ENCODE data around the gene HPDL.

The HPDL gene

DNA sequence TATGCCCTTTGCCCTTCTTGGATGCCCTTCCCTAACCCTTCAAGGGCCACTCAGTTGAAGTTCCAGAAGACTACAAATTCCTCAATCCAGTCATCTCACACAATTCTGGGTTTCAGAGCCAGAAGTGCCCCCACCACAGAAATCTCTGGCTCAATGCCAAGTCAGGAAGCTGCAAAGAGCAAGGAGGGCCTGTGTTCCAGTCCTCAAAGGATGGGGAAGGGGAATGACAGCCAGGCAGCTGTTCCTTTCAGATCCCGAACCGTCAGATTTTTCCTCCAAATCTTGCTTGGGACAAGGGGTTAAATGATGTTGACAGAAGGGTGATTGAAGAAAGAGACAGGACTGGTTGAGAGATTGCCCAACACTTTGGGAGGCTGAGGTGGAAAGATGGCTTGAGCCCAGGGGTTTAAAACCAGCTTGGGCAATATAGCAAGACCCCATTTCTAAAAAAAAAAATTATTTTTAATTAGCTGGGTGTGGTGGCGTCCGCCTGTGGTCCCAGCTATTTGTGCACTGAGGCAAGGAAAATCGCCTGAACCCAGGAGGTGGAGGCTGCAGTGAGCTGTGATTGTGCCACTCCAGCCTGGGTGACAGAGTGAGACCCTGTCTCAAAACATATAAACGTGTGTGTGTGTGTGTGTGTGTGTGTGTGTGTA lies 716 bp upstream of the HPDL start:
- no peak for DNase-seq

DNA sequence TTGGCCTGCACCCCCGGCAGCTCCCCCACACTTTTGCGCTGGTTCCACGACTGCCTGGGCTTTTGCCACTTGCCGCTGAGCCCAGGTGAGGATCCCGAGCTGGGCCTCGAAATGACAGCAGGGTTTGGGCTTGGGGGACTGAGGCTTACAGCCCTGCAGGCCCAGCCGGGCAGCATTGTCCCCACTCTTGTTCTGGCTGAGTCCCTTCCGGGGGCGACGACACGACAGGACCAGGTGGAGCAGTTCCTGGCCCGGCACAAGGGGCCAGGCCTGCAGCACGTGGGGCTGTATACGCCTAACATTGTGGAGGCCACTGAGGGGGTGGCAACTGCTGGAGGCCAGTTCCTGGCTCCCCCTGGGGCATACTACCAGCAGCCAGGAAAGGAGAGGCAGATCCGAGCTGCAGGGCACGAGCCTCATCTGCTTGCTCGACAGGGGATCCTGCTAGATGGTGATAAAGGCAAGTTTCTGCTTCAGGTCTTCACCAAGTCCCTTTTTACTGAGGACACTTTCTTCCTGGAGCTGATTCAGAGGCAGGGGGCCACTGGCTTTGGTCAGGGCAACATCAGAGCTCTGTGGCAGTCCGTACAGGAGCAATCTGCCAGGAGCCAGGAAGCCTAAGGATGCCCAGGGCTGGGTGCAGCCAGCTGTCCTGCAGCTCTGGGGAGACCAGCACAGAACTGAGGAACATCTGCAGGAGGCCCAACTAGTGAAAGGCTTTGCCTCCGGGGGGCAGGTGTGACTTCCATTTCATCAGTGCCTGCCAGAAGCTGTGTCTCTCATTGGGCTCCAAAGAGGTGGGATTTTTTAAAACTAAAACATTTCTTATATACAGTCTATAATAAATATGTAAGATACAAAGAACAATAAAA lies 1.2 kb downstream of the HPDL start:
- DNase-seq: no peak

DNA sequence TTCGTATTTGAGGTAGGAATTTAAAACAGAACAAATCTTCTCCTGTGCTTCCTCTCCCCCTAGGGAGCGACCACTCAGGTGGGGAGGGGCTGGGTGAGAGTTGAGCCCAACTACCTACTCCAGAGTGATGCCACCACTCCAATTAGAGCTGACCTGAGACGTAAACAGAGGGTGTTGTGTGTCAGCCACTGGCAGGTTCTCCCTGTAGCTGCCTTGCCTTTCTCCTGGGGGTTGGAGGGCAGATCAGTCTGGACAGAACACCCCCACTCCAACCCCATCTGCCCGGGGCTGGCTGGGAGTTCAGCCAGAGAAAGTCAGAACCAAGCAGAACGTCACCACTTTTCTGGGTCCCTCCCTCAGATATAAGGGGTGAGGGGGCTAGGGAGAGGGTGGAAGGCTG lies 2.0 kb downstream of the HPDL start:
- no peak for DNase-seq

DNA sequence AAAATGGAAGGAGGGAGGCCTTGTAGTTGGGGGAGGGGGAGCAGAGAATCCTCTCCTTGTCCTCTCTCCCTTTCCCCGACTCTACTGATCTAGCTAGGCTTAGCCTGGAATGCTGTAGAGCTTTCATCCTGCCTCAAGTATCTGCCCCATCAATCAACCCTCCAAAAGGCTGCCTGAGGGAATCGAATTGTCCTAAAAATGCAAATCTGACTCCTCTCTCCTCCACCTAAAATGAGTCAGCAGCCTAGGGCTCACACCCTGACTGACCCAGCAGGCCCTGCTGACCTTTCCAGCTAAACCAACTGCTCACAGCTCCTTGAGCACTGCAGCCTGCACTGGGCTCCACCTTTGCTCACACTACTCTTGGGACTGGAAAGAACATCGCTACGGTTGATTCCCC lies 2.8 kb downstream of the HPDL start:
- no peak for DNase-seq

DNA sequence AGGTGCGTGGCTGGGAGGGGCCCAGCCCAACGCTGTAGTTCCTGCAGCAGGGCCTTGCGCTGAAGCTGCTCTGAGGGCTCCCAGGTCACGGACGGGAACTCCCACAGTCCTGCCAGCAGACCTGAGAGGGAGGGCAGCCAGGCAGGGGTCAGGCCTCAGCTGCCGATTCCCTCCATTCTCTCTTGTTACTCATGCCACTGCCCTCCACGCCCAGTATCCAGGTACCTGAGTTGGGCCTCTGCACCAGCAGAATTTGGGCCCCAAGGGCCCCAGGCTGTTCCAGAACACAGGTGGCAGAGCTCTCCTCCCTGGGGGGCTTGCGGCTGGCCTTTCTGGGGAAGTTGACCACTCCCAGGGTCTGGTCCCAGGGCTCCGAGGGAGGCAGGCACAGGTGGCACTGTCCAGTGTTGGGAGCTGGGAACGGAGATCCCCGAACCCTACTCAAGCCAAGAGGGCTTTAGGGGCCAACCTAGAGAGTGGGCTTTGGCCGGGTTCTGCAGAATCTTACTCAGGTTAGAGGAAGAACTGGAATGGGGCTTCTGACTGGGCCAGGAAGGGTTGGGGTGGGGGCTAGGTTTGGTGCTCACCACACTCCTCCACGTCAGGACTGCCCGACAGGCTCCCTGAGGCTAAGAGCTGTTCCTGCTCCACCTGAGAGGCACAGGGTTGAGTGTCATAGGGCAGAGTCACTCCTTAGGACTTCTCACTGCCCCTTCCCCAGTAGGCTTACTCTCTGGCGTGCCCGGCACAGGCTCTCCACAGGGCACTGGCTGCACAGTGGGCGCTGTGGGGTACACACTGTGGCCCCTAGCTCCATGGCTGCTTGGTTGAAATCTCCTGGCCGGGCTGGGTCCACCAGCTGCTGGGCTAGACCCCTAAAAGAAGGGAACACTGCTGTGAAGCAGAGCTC lies 5.0 kb downstream of the HPDL start:
- DNase-seq: no peak

DNA sequence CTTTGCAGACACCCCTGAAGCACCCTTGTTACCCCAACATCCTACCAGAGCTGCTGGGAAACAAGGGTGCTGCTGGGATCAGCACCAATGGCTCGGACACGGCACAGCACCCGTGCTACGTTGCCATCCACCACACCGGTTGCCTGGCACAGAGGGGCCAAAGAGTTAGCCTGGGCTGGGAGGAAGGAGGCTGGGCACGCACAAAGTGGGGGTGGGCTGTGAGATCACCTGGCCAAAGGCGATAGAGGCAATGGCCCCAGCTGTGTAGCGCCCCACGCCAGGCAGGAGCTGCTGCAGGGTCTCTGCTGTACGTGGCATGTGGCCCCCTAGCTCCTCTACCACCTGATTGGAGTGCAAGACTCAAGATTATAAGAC lies 5.6 kb downstream of the HPDL start:
- no peak for DNase-seq

DNA sequence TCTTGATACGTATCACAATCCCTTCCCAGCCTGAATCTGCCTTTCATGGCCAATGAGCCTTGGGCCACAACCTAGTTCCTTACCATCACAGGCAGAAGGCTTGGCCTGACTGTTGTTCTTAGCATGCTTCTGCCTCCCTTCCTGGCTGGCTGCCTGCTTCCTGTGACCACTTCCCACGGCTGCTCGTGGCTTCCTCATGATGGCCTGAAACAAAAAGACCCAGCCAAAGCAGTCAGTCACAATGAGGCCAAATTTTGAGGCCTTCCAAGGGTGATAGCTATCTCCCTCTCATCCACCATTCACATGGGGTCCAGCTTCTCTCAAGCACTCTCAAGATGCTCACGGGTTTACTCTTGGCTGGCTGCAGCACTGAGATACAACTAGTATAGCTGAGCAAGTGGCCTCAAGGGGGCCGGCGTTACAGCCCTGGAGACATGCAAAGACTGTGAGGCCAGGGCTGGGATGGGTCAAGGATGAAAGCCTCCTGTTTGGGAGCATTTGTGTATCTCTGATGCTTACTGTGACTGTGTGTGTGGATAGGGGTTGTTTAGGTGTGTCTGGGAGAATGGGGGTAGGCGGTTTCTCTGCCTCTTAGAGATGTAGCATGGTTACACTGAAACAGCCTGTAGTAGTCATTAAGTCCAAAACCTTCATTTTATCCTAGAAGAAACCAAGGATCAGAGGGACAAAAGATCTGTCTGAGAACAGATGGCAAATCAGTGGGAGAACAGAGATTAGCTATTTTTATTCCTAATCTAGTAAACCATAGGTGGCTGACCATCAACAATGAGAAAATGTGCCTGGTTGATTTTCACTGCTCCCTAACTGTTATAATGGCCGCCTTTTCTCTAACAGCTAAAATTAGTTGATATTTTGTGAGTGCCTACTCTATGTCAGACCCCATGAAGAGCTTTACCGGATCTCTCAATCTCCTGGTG lies 7.9 kb downstream of the HPDL start:
- no peak for DNase-seq

DNA sequence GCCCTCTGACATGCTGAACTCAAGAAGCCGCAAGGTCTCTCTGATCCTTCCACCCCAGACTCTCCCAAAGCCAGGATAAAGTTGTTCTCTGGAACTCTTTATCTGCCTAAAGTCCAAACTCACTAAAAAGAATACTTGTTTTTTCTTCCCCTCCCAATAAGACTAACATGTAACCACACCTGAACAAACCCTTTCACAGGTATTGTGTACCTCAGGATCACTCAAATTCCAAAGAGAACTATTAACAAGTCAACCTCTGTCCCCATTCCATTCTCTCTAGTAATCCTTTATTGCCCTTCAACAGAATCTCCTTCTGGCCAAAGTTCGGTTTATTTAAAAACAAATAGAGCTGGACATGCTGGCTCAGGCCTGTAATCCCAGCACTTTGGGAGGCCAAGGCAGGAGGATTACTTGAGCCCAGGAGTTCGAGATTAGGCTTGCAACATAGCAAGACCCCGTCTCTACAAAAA lies 9.2 kb downstream of the HPDL start:
- no peak for DNase-seq

DNA sequence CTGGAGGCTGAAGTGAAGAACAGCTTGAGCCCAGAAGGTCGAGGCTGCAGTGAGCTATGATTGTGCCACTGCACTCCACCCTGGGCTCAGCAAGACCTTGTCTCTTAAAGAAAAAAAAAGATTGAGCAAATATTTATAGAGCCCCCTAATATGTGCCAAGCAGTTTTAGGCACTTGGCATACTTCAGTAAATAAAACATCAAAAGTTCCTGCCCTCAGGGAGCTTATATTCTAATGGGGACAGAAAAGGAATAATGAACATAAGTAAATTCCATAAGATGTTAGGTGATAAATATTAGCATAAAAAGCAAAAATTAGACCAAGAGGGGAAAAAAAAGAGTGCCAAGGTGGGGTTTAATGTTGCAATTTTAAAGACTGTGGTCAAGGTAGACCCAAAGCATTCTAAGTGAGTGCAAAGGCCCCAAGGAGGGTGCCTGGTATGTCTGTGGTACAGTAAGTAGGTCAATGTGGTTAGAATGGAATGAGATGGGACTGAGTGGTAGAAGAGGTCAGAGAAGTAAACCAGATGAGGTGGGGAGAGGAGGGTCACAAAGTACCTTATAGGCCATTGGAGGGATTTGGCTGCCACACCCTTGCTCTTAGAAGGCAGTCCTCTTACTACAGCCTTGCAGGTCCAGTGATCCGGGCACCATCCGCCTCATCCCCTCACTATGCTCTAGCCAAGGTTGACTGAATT lies 11.1 kb downstream of the HPDL start:
- DNase-seq: no peak

DNA sequence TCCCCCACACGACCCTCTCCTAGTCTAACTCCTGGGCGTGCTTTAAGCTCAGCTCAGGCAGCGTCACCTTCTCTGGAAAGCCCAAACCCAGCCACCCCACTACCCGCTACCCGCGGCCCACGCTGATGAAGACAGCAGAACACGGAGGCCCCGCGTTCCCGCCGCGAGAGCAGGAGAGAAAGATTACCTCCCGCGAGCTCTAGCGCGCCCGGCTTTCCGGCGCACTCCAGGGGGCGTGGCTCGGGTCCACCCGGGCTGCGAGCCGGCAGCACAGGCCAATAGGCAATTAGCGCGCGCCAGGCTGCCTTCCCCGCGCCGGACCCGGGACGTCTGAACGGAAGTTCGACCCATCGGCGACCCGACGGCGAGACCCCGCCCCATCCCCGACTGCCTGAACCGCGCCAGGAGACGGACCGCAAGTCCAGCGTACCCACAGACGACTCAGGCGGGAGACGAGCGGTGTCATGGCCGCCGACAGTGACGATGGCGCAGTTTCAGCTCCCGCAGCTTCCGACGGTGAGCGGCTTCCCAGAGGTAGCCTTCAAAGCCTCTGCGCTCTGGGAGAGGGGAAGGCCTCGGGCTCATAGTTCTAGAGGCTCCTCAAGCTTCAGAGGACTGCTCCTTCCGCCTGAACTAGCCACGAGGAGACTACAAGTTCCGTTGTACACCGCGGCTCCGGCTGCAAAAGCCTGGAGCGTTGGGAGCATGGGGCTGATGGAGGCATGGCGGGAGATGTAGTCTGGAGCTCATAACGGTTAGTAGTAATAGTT lies 13.3 kb downstream of the HPDL start, which contains the start of the genes MUTYH and TOE1:
Gene MUTYH, minus strand, starts transcription at position 652 of the 770 bp plus-strand sequence. CDS start 5,935 bp downstream, outside the sequence.
Gene TOE1, plus strand, starts transcription at position 382 of the 770 bp plus-strand sequence. Its CDS starts 83 bp downstream, at position 465.
- DNase-seq: peak; percentile 90

DNA sequence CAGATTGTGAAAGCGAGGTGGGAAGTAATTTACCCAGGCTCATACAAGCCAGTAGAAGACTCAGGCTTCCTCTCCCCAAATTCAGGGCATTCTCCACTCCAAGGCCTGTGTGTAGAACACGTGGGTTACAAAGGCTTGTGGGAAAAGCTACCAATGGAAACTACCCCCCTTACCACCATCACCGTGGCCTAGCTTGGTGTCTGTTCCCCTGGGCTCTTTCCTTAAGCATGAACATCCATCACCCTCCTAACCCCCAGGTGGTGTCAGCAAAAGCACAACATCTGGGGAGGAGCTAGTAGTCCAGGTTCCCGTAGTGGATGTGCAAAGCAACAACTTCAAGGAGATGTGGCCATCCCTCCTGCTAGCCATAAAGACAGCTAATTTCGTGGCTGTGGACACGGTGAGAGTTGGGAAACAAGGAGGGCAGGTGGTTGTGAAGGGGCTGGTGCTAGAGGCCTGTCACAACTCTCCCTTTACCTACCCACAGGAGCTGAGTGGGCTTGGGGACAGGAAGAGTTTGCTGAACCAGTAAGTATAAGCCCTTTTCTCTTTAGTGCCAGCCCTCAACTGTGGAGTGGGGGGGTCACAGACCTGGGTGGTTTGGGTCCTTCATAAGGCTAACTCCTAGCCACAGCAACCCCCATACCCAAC lies 14.2 kb downstream of the HPDL start:
- DNase-seq: no peak

DNA sequence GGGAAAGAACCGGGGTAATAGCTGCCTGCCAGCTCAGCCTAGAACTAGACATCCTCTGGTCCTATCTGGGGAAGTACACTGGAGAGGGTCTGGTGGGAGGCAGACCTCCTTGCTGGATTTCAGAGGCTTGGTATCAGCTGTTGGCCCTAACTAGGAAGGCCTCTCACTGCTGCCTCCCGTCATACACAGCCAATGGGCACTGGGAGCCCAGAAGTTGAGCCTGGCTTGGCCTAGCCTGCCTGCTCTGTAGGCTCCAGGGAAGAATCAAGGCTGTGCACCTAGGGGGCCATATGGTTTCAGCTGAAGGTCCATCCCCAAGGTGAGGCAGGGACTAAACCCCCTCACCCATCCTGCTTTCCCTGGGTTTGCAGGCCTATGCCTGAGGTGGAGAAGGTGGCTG lies 17.8 kb downstream of the HPDL start:
- DNase-seq: no peak

DNA sequence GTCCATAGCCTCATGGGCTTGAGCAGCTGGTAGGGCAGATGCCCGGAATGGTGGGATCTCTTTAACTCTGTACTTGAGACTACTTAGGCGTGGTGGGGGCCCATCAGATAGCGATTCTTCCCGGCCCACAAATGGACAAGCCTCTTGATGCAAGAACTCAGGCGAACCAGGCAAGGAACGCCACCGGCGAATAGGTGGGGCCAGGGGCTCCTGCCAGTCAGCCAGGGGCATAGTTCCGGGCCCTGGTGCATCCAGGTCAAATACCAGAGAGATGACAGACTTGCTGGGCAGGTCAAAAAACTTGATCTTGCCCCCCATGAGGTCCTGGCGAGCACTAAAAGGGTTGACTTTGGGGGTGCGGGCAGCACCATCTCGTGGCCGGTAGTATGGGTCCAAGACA lies 18.3 kb downstream of the HPDL start:
- DNase-seq: no peak

DNA sequence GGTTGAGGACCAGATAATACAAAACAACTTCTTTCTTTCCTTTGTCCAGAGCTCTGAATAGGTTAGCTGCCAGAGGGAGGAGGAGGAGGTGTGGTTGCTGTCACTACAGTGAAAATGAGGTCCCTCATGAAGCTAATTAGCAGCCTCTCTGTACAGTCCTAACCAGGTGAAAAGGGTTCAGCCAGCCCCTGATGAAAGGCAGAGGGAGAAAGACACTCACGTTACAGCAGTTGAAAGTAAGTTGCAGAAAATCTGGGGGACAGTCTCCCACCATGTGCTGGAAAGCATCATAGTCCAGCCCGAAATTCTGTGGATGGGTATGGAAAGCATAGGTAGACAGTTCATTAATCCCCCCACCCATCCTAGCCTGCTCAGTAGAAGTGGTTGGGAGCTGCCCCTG lies 19.8 kb downstream of the HPDL start:
- DNase-seq: no peak

DNA sequence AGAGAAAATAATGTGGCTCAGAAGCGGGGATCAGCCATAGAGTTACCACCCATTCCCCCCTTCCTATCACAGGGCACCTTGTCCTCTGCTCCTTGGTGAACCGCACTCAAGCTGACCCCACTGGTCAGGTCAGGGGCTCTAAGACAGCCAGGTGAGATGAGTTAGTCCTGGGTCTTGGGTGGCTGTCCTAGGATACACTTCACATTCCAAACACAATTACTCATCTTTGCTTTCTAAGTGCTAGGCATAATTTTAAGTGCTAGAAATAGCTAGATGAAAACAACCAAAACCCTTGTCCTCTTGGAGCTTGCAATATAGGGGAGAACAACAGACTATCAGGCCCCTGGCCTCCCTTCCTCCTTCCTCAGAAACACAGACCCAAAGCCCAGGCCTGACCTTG lies 21.3 kb downstream of the HPDL start:
- no peak for DNase-seq

DNA sequence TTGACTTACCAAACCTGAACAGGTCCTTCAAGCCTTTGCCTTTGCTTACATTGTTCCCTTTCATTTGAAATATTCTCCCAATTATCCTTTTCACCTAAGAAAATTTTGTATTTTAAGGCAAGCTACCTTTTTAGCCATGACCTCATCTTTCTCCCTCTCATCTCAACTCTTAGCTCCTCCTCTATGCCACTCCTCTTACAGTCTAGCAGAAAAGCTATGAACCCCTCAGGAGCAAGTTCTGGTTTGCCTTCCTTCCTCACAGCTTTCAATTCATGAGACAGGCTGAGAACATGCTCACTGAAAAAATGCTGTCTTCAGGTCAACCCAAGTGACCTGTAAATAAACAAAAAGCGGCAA lies 21.9 kb downstream of the HPDL start:
- no peak for DNase-seq

DNA sequence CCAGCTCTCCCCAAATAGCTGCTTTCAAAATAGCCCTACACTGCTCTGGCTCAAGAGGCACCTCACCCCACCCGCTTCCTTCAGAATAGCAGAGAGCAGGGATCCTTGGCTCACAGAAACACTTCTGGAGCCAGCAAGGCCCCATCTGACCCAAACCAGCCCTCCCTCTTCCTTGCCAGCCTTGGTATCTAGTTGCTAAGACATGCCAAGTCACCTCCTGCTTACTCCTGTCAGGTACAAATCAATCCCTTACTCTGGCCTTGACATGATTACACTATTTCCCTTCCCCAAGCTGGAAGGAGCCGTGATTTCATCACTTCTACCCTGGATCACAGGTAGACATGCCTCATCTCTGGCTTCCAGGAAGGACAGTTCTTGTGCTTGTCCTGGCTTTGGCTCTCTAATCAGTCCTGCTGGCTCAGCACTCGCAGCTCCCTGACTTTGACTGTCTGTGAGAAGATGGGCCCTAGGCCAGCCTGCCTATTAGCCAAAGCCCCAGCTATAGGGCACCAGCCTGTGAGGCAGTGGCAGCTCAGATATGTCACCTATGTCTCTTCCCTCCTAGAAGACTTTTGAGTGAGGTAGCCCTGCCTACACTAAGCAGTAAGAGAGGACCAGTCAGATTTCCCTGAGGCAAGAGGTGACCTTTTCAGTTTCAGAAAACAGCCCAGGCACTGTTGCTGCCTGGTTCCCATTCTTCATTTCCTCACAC lies 22.4 kb downstream of the HPDL start:
- DNase-seq: no peak

DNA sequence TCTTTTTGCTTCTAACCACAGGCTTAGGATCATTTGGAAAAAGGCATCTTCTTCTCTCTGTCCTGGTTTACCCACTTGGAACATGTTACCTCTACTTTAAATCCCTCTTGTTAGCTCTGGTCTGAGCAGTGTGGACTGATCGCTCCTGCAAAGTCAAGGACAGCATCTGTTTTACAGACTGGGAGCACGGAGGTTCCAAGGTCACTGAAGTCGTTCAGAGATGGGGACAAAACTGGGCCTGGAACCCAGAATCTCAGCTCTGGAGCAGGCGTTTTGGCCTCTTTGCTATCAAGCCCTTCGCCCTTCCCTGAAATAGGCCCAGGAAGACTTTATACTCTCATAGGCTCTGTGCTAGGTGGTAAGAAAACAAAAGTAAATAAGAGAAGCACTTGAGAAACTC lies 24.8 kb downstream of the HPDL start:
- DNase-seq: no peak

DNA sequence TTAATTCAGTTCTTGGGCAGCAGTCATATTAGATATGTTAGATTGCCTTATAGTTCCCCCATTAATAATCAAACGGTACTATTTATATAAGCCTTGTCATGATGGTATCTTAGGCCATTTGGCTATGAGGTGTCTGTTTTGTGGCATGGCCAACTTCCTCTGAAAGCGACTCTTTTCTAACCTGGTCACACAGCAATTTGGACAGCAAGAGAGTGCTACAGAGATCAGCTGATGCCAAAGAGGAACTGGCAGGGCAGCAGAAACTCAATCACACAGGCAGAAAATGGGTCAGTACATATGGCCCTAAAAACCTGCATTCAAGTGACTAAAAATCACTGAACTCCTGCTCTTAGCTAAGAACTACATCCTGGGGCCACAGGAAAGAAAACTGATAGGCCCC lies 27.0 kb downstream of the HPDL start:
- no peak for DNase-seq

Measured in CD4-positive, alpha-beta T cell treated with Interferon gamma for 1 hour (primary cell).